ENCODE results near the gene LCE1E.

DNA sequence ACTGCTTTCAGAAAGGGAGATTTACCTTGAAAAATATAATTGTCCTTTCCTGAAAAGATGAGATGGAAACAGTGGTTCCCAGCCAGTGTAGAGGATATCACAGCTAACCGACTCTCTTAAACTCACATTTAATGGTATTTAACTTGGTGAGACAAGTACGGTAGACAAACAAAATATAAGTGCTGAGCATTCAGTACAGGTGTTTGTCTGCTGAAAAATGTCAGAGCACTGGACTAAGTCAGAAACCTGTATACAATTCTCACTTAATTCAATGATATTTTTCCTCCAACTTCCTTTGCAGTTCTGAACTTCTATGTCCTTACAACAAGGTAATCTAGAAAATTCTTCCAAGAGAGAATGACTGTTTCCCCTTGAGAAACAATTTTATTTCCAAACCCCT, 25.6 kb downstream of the LCE1E start, which contains the start of gene LCE1B:
- TF ChIP-seq, protein P1, sequence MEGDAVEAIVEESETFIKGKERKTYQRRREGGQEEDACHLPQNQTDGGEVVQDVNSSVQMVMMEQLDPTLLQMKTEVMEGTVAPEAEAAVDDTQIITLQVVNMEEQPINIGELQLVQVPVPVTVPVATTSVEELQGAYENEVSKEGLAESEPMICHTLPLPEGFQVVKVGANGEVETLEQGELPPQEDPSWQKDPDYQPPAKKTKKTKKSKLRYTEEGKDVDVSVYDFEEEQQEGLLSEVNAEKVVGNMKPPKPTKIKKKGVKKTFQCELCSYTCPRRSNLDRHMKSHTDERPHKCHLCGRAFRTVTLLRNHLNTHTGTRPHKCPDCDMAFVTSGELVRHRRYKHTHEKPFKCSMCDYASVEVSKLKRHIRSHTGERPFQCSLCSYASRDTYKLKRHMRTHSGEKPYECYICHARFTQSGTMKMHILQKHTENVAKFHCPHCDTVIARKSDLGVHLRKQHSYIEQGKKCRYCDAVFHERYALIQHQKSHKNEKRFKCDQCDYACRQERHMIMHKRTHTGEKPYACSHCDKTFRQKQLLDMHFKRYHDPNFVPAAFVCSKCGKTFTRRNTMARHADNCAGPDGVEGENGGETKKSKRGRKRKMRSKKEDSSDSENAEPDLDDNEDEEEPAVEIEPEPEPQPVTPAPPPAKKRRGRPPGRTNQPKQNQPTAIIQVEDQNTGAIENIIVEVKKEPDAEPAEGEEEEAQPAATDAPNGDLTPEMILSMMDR (IDR thresholded peaks at IDR 0.05; ENCODE audit: extremely low read depth in 1 of 2, insufficient read depth in 1 of 2, low read depth in 1 of 2, low read length in 2 of 2): no peak
- TF ChIP-seq POLR2AphosphoS5 (IDR thresholded peaks at IDR 0.05; ENCODE audit: insufficient read depth, low read depth, low read length) (no peak), FOS (IDR thresholded peaks at IDR 0.05; ENCODE audit: borderline replicate concordance, insufficient read depth, low read length) (no peak), POLR2A (IDR thresholded peaks at IDR 0.05; ENCODE audit: low read depth, low read length) (no peak), EZH2 (IDR thresholded peaks at IDR 0.05; ENCODE audit: borderline replicate concordance, low read depth, low read length, severe bottlenecking) (no peak), MYC (IDR thresholded peaks at IDR 0.05; ENCODE audit: low read depth, low read length) (no peak), JUN (IDR thresholded peaks at IDR 0.05; ENCODE audit: borderline replicate concordance, insufficient read depth, insufficient read length, low read depth) (no peak)
- TF ChIP-seq, protein P2, sequence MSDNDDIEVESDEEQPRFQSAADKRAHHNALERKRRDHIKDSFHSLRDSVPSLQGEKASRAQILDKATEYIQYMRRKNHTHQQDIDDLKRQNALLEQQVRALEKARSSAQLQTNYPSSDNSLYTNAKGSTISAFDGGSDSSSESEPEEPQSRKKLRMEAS (IDR thresholded peaks at IDR 0.05; ENCODE audit: insufficient read depth, insufficient read length): no peak

Measured in endothelial cell of umbilical vein (primary cell).